Body of pancreas (tissue), 4 donors: Measurements from ENCODE around the gene ANO2. TPM values are rescaled to one million over a fixed set of nuclear protein-coding genes. Genes with fewer than 3 reads are reported as not detected.

Experiments used
- ATAC-seq: fragments of 150-250 bp; one replicate; pipeline ENCODE4 v1.9.1; 2016
- DNase-seq, 4 donors: peaks; one replicate each; pipeline ENCODE4 v3.0.0-alpha.2; 2019
- H3K27ac ChIP-seq, 4 donors: fragments of 200-600 bp; sonication (generic); 1 replicate in 3 of 4; 2 replicates in 1 of 4; pipeline versions ENCODE4 v1.5.1 to v1.6.1; 2016 to 2019; ENCODE audit warnings: mild to moderate bottlenecking in 1 of 4, mixed read lengths in 1 of 4, moderate library complexity in 1 of 4
- H3K27me3 ChIP-seq, 2 donors: fragments of 200-600 bp; sonication (generic); one replicate each; pipeline ENCODE4 v1.6.0; 2016; ENCODE audit warnings: mild to moderate bottlenecking in 1 of 2
- H3K36me3 ChIP-seq, 2 donors: fragments of 200-600 bp; sonication (generic); replicated peaks in 1 of 2; 2 replicates each; pipeline ENCODE4 v1.5.1; 2016; ENCODE audit warnings: low read depth in 2 of 2; ENCODE audit not compliant: insufficient read depth in 1 of 2
- H3K4me1 ChIP-seq: fragments of 200-600 bp; sonication (generic); one replicate; pipeline ENCODE4 v1.6.0; 2016
- H3K4me3 ChIP-seq, 2 donors: fragments of 200-600 bp; sonication (generic); 1 replicate in 1 of 2; 2 replicates in 1 of 2; pipeline ENCODE4 v1.5.1; 2016 to 2019
- H3K9me3 ChIP-seq, 3 donors: fragments of 200-600 bp; sonication (generic); 1 replicate in 2 of 3; 2 replicates in 1 of 3; pipeline ENCODE4 v1.5.1; 2016
- CTCF ChIP-seq, 7 experiments: fragments of 450-650 bp in 4 of 7; fragments of 200-600 bp in 3 of 7; sonication (generic) in 3 of 7; IDR thresholded peaks; one replicate each; pipeline ENCODE4 v1.5.1; 2016 to 2019; ENCODE audit warnings: antibody characterized with exemption in 7 of 7
- POLR2A ChIP-seq, 3 donors: fragments of 450-650 bp; IDR thresholded peaks; one replicate each; pipeline ENCODE4 v1.6.1; 2016; ENCODE audit warnings: antibody characterized with exemption in 3 of 3, mild to moderate bottlenecking in 2 of 3
- WGBS, 2 donors: methylation state at CpG; one replicate each; pipeline ENCODE4 v1.1.5; 2017; 5-methylcytosine and 5-hydroxymethylcytosine counted together
- intact Hi-C: fragments of 100-400 bp; cut with DNase I; formaldehyde crosslinking; loops from one replicate; pipeline ENCODE4 v1.15.1; 2023
- total RNA-seq, 2 donors: library from RNA; depleted of rRNA; stranded (reverse); fragments of >200 nt; gene quantifications; one replicate each; pipeline ENCODE4 v1.1.0, GENCODE V29; 2016

The ANO2 gene
- total RNA-seq, 2 donors from 2014 or later, result 2.1 to 4.3 TPM

GRCh38 chr12:5655120-5655519, 289.9 kb downstream of the ANO2 start:
- no peak overlapping the region for H3K4me3 ChIP-seq
- H3K4me1 ChIP-seq, result no peaks in the 10 kb centered on the region
- no peak for DNase-seq
- H3K9me3 ChIP-seq, result no peaks in the 10 kb centered on the region
- H3K27ac ChIP-seq, result no peak overlapping the region
- no peaks in the 10 kb centered on the region for H3K36me3 ChIP-seq
- TF ChIP-seq CTCF (IDR thresholded peaks at IDR 0.05), result no peak
- no peak for TF ChIP-seq POLR2A (IDR thresholded peaks at IDR 0.05)
- WGBS, 2 donors, result 43 to 53% methylated on average over 3 of the region's 3 CpGs
- intact Hi-C loops, result no loop called here
- no peak for ATAC-seq
- no peaks in the 10 kb centered on the region for H3K27me3 ChIP-seq

GRCh38 chr12:5654019-5654418, 291.0 kb downstream of the ANO2 start:
- no peaks in the 10 kb centered on the region for H3K27me3 ChIP-seq

GRCh38 chr12:5650829-5651461, 294.1 kb downstream of the ANO2 start:
- Histone ChIP-seq H3K9me3 (no peaks in the 10 kb centered on the region), H3K27me3 (no peaks in the 10 kb centered on the region), H3K4me3 (no peak overlapping the region), H3K27ac (no peak overlapping the region), H3K36me3 (no peaks in the 10 kb centered on the region), H3K4me1 (no peaks in the 10 kb centered on the region)
- intact Hi-C loops, result no loop called here
- ATAC-seq (no peak), DNase-seq (no peak)
- TF ChIP-seq POLR2A (IDR thresholded peaks at IDR 0.05) (no peak), CTCF (IDR thresholded peaks at IDR 0.05) (no peak)
- WGBS, 2 donors, result 30 to 44% methylated on average over 1 of the region's 1 CpG

More at GRCh38 chr12:5654019-5654418, 291.0 kb downstream of the ANO2 start:
- Histone ChIP-seq H3K4me1 (no peaks in the 10 kb centered on the region), H3K4me3 (no peak overlapping the region), H3K36me3 (no peaks in the 10 kb centered on the region), H3K27ac (no peak overlapping the region), H3K9me3 (no peaks in the 10 kb centered on the region)
- no peak for DNase-seq
- no peak for TF ChIP-seq POLR2A (IDR thresholded peaks at IDR 0.05)
- no peak for TF ChIP-seq CTCF (IDR thresholded peaks at IDR 0.05)
- intact Hi-C loops, result no loop called here
- ATAC-seq, result no peak

- H3K9me3 ChIP-seq, result no peaks in the 10 kb centered on the region
- no peaks in the 10 kb centered on the region for H3K27me3 ChIP-seq
- TF ChIP-seq CTCF (IDR thresholded peaks at IDR 0.05) (no peak), POLR2A (IDR thresholded peaks at IDR 0.05) (no peak)
- H3K4me1 ChIP-seq, result no peaks in the 10 kb centered on the region
- no peak for ATAC-seq
- 42 to 53% methylated on average over 2 of the region's 2 CpGs for WGBS, 2 donors
- DNase-seq, result no peak
- intact Hi-C loops, result no loop called here
- no peaks in the 10 kb centered on the region for H3K36me3 ChIP-seq
- H3K27ac ChIP-seq, result no peak overlapping the region
- no peak overlapping the region for H3K4me3 ChIP-seq
Observed at GRCh38 chr12:5650281-5650680, 294.8 kb downstream of the ANO2 start.

- no peak for DNase-seq
- H3K36me3 ChIP-seq, result no peaks in the 10 kb centered on the region
- H3K9me3 ChIP-seq, result no peaks in the 10 kb centered on the region
- H3K27ac ChIP-seq, result no peak overlapping the region
- ATAC-seq, result peak; percentile 24
- H3K4me3 ChIP-seq, result no peak overlapping the region
- no peaks in the 10 kb centered on the region for H3K4me1 ChIP-seq
- no peaks in the 10 kb centered on the region for H3K27me3 ChIP-seq
- TF ChIP-seq CTCF (IDR thresholded peaks at IDR 0.05) (peak in 6 of 7 experiments; percentile 16 to 35 (median 30)), POLR2A (IDR thresholded peaks at IDR 0.05) (no peak)
- 22 to 23% methylated on average over 9 of the region's 9 CpGs for WGBS, 2 donors
- intact Hi-C loops, result no loop called here
Observed at GRCh38 chr12:5648692-5649359, 296.2 kb downstream of the ANO2 start.
